Putamen (tissue), 1 donor: Measurements from ENCODE around the gene PDZRN3.

Experiments used
- DNase-seq: peaks from one replicate; pipeline ENCODE4 v3.0.0-alpha.2; 2016; ENCODE audit warnings: low spot score

The PDZRN3 gene

GRCh38 chr3:73624821-73625665 is at the start of gene PDZRN3:
Gene PDZRN3, minus strand, starts transcription at chr3:73624941.
- DNase-seq = peak; percentile 25

DNA sequence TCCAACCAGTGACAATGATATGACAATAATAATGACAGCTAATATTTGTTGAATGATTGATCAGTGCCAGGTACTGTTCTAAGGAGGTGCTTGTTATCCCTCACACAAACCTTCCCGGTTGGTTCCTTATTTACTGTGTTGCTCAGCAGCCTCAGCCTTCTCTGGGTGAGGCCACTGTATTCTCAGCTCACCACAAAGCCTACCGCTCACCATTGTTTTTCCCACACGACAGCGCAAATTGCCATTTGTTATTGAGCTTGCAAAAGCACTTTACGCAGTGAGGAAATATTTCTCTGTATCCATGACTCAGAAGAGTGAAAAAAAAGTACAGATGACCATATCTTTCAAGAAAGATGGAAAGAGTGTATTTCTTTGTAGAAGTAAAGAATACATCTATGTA is 49.5 kb upstream of the PDZRN3 start:
- DNase-seq = no peak

- DNase-seq = no peak
Measured at GRCh38 chr3:73669260-73669659, 44.5 kb upstream of the PDZRN3 start.

- DNase-seq = no peak
Measured at GRCh38 chr3:73668391-73668790, 43.6 kb upstream of the PDZRN3 start.

DNA sequence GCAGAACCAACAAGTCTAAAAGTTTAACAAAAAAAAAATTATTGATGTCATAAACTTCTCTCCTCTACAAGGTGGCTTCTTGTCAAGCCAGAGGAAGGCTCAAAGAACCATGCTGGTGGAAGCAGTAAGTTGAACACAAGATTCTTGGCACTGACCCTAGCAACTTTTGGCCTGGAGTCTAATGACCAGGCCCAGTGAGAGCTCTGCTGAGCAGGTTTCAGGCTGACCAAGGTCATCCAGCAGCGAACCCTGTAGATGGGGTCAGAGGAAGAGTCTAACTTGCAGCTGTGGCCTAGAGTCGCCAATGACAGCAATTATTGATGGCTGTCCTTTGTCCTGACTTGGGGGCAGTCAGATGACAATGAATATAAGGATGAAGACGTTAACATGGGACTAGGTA is 43.1 kb upstream of the PDZRN3 start:
- DNase-seq = no peak

DNA sequence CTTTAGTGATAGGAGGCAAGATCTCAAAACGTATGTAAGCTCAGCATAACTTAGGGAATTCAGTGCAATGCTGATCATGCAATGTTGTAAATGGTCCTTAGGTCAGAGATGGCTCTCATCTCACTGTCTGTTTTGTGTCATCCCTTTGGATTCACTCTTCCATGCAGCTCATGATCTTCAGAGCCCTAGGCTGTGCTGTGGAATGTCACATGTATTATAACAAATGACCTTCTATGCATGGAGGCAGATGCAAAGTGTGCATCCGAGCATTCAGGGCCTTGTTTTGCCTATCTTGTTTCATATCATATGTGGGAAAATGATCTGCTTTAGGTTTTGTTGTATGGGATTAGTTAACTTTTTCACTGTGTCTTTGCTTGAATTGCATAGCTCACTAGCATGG is 40.5 kb upstream of the PDZRN3 start:
- no peak for DNase-seq

DNA sequence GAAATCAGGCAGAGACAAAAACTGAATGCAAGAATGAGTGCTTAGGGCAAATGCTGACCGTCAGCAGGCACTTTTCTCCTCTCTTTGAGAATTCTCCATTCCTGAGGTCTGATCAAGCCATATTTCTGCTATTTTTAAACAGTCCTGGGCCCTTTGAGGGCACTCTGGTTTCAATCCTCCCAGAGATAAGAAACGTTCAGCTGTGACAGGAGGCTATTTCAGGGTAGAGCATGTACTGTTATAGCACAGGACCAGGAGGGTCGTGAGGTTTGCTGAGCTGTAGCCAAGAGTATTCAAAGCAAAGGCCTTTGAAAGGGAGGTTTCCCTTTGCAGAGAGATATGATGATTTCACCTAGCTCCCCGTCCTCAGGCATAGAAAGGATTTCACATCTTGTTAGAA is 39.6 kb upstream of the PDZRN3 start:
- DNase-seq = no peak

- no peak for DNase-seq
Measured at GRCh38 chr3:73663495-73663894, 38.8 kb upstream of the PDZRN3 start.

- no peak for DNase-seq
Measured at GRCh38 chr3:73661265-73661664, 36.5 kb upstream of the PDZRN3 start.

- DNase-seq = no peak
Measured at GRCh38 chr3:73658227-73658626, 33.5 kb upstream of the PDZRN3 start.

DNA sequence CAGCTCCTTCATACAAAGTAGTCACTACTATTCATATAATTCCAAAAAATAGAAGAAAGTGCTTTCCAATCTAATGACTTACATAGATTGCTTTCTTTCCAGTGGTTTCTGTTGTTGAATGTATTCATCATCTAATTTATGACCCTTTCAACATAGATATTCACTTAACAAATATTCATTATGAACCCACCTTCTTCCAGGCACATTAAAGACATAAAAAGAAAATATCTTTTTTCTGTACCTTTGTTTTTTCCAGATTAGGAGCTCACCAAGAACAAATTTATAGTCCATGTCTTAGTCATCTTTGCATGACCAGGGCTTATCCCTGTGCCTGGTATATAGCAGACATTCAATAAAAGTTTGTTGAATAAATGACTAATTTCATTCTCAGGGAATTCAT is 32.4 kb upstream of the PDZRN3 start:
- DNase-seq = no peak

GRCh38 chr3:73656241-73656890 is 31.6 kb upstream of the PDZRN3 start:
- no peak for DNase-seq

GRCh38 chr3:73655197-73655596 is 30.5 kb upstream of the PDZRN3 start:
- DNase-seq = no peak

GRCh38 chr3:73653877-73654276 is 29.1 kb upstream of the PDZRN3 start:
- DNase-seq = no peak

DNA sequence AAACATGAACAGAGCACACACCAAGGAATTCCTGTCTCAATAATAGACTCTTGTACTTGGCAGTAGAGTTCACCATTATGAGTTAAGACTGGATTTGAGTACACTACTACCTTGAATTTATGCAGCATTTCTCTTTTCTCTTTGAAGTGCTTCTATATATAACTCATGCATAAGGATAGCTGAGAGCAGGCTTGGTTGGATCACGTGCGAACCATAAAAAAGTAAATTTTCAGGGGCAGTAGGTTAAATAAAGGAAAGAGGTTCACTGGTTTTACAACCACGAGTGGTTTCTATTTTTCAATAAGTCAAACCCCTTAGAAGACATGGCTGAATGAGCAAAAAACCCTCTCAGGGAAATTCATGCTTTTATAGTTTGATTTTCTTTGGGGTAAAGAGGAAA is 28.6 kb upstream of the PDZRN3 start:
- DNase-seq = no peak

DNA sequence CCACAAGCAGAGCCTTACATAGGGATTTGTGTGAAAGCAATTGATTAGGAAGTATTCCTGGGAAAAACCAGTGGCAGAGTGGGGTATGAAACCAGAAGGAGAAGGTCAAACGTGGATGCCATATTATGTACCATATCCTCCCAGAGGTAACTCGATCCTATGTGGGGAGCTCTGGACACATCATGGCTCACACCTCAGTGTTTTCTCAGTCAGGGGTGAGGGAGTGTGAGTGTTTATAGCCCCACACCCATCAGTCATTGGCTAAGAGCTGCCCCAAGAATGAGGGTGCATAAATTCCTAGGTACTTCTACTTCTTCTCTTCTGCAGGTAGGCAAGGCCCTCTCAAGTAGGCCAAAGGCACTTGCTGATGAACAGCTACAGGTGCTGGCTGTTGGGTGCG is 28.2 kb upstream of the PDZRN3 start:
- DNase-seq = no peak

DNA sequence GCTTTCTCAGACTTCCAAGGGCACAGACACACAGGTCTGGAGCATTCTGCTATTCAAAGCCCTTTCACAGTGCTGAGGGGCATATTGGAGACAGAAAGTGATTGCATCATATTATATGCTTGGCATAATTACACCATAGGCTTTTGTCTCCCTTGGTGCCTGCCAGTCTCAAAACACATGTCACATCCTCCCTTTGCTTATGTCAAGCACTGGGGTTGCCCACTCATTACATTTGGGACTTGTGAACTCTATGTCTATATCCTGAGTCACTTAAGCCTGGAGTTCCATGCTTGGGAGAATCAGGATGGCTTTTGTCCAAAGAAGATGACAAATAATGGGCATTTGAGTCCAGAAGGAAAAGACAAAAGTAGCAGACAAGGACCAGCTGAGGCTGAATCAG is 12.3 kb upstream of the PDZRN3 start:
- DNase-seq = no peak

GRCh38 chr3:73635254-73635653 is 10.5 kb upstream of the PDZRN3 start:
- no peak for DNase-seq

- DNase-seq = no peak
Measured at GRCh38 chr3:73633916-73634344, 9.2 kb upstream of the PDZRN3 start.

DNA sequence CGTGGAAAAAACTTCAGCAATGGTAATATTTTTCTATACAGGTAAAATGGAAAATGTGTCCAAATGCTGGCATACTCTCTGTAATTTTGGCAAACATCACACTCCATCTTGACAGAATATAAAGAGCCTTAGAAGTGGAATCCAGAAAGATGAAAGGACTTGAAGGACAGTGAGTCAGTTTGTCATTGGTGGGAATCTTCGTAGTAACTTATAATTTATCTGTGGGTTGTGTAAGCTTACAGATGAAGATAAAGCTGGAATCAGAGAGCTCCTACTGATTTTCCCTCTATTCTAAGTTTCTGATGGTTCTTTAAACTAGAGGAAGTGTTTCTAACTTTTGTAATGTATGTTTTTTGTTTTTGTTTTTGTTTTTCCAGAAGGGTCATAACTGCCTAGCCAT is 8.7 kb upstream of the PDZRN3 start:
- DNase-seq = no peak

DNA sequence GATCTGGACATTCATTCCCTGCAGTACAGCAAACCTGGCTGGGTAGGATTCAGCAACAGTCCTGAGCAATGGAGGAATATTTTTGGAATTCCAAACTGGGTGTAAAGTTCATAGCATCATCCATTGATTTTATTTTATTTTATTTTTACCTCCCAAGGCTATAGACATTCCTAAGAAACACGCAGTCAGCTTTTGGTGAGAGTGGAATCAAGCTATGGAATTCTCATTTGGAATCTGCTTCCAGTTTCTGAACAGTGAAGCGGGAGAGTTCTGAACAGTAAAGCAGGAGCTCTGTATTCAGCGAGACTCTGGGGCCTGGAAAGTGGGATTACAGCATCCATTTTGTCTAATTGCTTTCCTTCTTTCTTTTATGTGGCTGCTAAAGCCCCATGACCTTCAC is 1.4 kb upstream of the PDZRN3 start:
- DNase-seq = no peak

DNA sequence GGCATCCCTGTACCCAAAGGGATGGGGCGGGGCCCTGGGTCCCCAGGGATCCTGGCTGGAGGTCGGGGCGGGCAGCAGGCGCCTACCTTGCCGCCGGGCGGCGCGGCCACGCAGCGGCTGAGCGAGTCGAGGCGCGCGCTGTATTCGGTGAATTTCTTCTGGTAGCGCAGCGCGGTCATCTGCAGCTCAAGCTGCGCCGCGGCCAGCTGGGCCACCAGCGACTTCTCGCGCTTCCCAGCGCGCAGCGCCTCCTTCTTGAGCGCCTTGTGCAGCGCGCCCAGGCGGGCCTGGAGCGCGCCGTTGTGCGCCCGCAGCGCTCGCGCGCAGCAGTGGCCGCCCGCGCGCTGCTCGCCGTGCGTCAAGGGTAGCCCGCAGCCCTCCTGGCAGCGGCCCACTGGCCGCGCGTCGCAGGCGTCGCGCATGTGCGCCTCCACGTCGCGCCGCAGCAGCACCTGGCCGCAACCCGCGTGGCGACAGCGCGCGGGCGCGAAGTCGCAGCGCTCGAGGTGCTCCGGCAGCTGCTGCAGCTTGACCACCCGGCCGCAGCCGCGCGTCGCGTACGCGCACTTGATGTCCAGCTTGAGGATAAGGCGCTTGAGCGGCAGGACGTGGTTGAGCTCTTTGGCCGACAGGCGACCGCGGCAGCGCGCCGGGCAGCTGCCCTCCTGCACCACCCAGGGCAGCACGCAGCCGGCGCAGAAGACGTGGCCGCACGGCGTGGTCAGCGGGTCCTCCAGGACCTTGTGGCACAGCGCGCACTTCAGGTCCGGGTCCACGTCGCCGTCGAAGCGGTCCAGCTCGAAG is 522 bp downstream of the PDZRN3 start:
- DNase-seq = peak; percentile 27

- DNase-seq = no peak
Measured at GRCh38 chr3:73623346-73623745, 1.4 kb downstream of the PDZRN3 start.
